GM19043 (cell line): ENCODE measurements around the gene LGALS16.
"Not testable (repeated sequence)": the region's sequence is repeated elsewhere in the genome, so short reads cannot be mapped to it uniquely, and the experiment has no call there.

Experiments used
- ATAC-seq: cut with Tn5 transposase; IDR thresholded peaks from one replicate; pipeline ENCODE4 v1.9.1; 2021; ENCODE audit warnings: low read depth; ENCODE audit not compliant: unreplicated experiment

Gene LGALS16

DNA sequence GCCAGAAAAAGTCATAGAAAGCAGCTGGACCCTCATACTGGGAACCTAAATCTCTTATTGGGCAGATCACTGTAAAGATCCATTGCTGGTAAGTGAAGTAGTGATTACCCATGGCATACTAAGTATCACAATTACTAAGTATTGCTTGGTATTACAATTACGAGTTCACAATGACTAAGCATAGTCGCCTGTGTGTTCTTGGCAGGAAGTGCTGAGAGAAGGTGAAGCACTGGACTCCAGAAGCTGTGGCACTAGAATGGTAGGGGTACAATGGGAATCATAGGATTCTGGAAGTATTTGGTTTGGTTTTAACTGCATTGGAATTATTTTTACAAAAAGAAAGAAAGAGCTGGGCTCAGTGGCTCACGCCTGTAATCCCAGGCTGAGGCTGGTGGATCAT lies 20.3 kb downstream of the LGALS16 start:
- ATAC-seq: no peak

GRCh38 chr19:39677961-39678889 lies 22.5 kb downstream of the LGALS16 start:
- no peak for ATAC-seq

DNA sequence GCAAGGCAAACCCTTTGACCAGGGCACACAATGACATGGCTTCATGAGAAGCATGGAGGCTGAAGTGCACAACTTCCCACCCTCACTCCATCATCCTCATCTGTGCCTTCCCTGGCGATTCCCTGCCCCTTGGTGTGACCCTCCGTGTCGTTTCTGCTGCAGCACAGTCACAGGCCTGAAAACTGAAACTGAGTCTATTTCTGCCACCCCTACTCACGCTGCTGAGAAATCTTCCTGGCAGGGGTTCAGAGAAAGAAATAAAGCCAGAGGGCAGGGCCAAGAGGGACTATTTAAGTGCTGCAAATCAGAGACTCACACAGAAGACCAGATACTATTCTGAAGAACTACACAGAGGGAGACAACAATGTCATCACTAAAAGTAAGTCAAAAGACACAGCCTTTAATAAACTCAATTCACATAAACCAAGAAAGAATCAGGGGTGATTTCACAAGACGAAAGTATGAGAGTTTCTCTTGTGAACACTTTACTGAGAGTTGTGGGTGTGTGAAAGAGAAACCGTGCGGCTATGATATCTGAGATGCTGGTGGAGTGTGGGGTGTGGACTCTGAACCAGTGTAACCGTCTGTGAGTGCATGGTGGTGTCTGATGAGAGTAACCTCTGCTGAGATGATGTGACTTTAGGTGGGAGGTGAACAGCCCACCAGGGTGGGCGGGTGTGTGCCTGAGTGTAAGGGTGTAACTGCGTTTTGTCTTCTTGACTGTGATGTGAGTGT lies 23.5 kb downstream of the LGALS16 start:
- peak; percentile 54 for ATAC-seq

DNA sequence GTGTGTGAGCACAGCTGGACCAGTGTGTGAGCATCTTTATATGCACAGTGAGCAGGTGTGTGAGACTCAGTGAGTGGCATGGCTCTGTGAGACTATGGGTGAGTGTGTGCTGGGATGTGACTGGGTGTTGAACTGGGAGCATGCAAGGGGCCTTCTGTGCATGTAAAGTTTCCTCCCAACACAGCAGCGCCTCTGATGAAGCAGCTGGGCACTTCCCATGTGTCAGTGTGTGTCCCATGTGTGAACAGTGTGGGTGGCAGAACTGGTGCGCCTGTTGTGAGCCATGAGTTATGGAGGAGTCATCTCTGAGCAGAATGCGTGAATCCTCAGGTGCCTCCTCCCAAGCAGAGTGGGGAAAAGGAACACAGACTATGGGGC lies 24.1 kb downstream of the LGALS16 start:
- no peak for ATAC-seq

GRCh38 chr19:39680593-39680992 lies 24.9 kb downstream of the LGALS16 start:
- no peak for ATAC-seq

- ATAC-seq: no peak
Measured at GRCh38 chr19:39681416-39681815, 25.7 kb downstream of the LGALS16 start.

DNA sequence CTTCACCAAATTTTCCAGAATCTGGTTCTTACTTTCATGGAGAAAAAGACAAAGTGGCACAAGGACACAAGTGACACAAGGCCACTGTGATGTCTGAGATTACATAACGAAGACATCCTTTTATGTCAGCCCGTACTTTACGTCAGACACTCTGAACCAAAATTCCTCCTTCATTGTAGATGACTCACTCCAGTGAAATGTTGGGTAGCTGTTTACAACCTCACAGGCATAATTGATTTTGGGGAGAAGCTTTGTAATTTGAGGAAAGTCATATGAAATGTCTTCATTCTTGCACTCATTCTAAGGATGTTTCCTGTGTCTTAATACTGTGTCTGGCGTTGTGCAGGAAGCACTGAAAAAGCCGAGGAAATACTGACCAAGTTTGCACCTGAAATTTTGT lies 28.6 kb downstream of the LGALS16 start:
- ATAC-seq: no peak

DNA sequence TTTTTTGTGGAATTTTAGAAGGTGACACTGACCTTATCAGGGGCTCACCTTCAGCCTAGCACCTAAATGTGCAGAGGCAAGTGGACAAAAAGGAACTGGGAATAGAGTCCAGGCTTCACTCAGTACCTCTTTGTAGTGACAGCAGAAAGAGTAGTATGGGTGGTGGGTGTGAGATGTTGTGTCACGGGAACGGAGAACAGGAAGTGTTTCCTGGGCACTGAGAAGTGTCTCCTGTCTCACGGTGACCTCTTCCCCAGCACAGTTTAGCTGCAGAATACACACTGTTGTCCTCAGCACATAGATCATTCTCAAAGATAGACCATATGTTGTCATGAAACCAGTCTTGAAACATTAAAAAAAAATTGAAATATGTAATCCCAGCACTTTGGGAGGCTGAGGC lies 31.0 kb downstream of the LGALS16 start:
- no peak for ATAC-seq

GRCh38 chr19:39688637-39689036 lies 32.9 kb downstream of the LGALS16 start:
- not testable (repeated sequence) for ATAC-seq

DNA sequence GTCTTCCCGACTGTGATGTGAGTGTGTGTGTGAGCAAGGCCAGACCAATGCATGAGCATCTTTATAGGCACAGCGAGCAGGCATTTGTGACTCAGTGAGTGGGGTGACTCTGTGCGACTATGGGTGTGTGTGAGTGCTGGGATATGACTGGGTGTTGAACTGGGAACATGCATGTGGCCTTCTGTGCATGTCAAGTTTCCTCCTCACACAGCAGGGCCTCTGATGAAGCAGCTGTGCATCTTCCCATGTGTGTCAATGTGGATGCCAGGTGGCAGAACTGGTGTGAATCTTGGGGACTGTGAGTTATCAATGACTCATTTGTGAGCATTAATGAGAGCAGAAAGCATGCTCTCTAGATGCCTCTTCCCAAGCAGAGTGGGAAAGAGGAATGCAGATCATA lies 36.5 kb downstream of the LGALS16 start:
- no peak for ATAC-seq

DNA sequence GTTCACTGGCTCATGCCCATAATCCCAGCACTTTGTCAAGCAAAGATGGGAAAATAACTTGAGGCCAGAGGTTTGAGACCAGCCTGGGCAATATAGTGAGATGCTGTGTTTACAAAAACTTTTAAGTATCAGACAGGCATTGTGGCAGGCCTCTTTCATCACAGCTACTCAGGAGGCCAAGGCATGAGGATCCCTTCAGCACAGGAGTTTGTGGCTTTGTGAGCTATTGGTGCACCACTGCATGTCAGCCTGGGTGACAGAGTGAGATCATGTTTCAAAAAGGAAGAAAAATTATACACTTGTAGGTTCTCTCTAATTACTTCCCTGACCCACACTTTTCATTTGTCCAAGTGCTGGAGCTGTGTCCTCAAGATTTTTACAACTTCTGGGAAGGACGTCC lies 37.1 kb downstream of the LGALS16 start:
- ATAC-seq: no peak

GRCh38 chr19:39695759-39696158 lies 40.0 kb downstream of the LGALS16 start:
- ATAC-seq: no peak

- no peak for ATAC-seq
Measured at GRCh38 chr19:39696387-39696786, 40.7 kb downstream of the LGALS16 start.

GRCh38 chr19:39698535-39698934 lies 42.8 kb downstream of the LGALS16 start:
- ATAC-seq: no peak

DNA sequence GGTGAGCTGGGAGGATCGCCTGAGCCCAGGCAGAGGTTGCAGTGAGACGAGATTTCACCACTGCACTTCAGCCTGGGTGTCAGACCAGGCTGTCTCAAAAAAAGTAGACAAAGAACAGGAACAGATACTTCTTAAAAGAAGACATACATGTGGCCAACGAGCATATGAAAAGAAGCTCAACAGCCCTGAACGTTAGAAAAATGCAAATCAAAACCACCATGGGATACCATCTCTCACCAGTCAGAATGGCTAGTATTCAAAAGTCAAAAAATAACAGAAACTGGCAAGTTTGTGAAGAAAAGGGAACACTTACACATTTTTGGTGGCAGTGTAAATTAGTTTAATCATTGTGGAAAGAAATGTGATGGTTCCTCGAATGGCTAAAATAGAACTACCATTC lies 45.6 kb downstream of the LGALS16 start:
- no peak for ATAC-seq

DNA sequence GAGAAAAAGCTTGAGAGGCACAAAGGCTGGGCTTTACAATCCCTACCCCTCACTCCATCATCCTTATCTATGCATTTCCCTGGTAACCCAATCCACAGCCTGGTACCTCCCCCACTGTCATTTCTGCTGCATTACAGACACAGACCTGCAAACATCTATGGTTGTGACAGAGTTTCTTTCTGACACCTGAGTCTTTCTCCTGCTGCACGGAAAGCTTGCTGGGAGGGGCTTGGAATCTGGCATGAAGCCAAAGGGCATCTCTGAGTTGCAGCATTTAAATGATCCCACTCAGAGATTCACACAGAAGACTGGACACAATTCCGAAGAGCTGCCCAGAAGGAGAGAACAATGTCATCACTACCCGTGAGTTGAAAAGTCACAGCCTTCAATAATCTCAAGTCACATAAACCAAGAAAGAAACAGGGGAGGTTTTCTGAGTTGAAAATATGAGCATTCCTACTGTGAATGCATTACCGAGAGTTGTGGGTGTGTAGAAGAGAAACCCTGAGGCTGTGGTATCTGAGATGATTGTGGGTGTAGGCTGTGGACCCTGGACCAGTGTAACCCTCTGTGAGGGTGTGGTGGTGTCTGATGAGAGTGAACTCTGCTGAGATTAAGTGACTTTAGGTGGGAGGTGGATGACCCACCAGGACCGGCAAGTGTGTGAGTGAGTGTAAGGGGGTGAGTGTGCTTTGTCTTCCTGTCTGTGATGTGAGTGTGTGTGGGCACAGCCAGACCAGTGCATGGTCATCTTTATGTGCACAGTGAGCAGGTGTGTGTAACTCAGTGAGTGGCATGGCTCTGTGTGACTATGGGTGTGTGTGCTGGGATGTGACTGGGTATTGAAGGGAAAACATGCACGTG lies 48.7 kb downstream of the LGALS16 start, which contains the start of gene LGALS14:
Gene LGALS14 (plus strand): TSS at position 301 of the 864 bp plus-strand sequence. CDS start 48 bp downstream, at position 349.
- ATAC-seq: no peak

DNA sequence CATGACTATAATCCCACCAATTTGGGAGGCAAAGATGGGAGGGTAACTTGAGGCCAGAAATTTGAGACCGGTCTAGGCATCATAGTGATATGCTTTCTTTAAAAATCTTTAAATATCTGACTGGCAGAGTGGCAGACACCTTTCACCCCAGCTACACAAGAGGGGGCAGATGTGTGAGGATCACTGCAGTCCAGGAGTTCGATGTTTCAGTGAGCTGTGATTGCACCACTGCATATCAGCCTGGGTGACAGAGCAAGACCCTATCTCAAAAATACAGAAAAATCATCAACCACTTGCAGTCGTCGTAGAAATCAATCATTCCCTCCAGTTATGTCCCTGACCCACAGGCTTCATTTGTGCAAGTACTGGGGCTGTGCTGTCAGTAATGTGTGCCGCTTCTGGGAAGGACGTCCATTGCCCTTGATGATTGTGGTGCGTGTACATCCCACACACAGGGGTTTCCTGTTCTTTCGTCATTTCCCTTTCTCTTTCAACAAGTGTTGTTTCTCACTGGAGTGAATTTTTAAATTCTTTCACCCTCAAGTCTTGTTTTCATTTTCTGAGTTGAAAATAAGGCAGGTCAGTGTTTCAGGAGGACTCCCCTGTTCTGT lies 50.0 kb downstream of the LGALS16 start:
- ATAC-seq: no peak

- ATAC-seq: no peak
Measured at GRCh38 chr19:39708594-39708993, 52.9 kb downstream of the LGALS16 start.

GRCh38 chr19:39709026-39709872 lies 53.5 kb downstream of the LGALS16 start:
- ATAC-seq: no peak
